Hepatocyte (in vitro differentiated cells): ENCODE data around the gene FTSJ1. TPM values are rescaled to one million over a fixed set of nuclear protein-coding genes. Genes with fewer than 3 reads are reported as not detected.

Experiments used
- DNase-seq: peaks from one replicate; pipeline ENCODE4 v3.0.0-alpha.2; 2016; ENCODE audit warnings: low spot score
- H2AFZ ChIP-seq: fragments of 200-600 bp; sonication (generic); 2 replicates; pipeline ENCODE4 v1.6.0; 2016; ENCODE audit warnings: antibody characterized with exemption, mild to moderate bottlenecking
- H3K27ac ChIP-seq: fragments of 200-600 bp; sonication (generic); 2 replicates; pipeline ENCODE4 v1.5.1; 2016; ENCODE audit warnings: mild to moderate bottlenecking
- H3K27me3 ChIP-seq: fragments of 200-600 bp; sonication (generic); 2 replicates; pipeline ENCODE4 v1.6.1; 2016
- H3K36me3 ChIP-seq: fragments of 200-600 bp; sonication (generic); replicated peaks from 2 replicates; pipeline ENCODE4 v1.5.1; 2016; ENCODE audit warnings: low read depth; ENCODE audit not compliant: insufficient read depth
- H3K4me1 ChIP-seq: fragments of 200-600 bp; sonication (generic); 2 replicates; pipeline ENCODE4 v1.5.1; 2016; ENCODE audit warnings: mild to moderate bottlenecking, moderate library complexity; ENCODE audit not compliant: insufficient read depth
- H3K4me2 ChIP-seq: fragments of 200-600 bp; sonication (generic); 2 replicates; pipeline ENCODE4 v1.6.0; 2016
- H3K4me3 ChIP-seq: fragments of 200-600 bp; sonication (generic); 2 replicates; pipeline ENCODE4 v1.5.1; 2016; ENCODE audit warnings: mild to moderate bottlenecking
- H3K79me2 ChIP-seq: fragments of 200-600 bp; sonication (generic); 2 replicates; pipeline ENCODE4 v1.6.0; 2017; ENCODE audit warnings: mild to moderate bottlenecking
- H3K9me2 ChIP-seq: fragments of 200-600 bp; sonication (generic); replicated peaks from 2 replicates; pipeline ENCODE4 v1.6.0; 2017; ENCODE audit warnings: mild to moderate bottlenecking; ENCODE audit not compliant: insufficient read depth
- H3K9me3 ChIP-seq: fragments of 200-600 bp; sonication (generic); 2 replicates; pipeline ENCODE4 v1.5.1; 2016; ENCODE audit warnings: low read depth, mild to moderate bottlenecking
- H4K20me1 ChIP-seq: fragments of 200-600 bp; sonication (generic); 2 replicates; pipeline ENCODE4 v1.6.0; 2016; ENCODE audit warnings: mild to moderate bottlenecking; ENCODE audit not compliant: insufficient read depth, poor library complexity, severe bottlenecking
- CTCF ChIP-seq: fragments of 200-600 bp; sonication (generic); IDR thresholded peaks from 2 replicates; pipeline ENCODE4 v1.5.1; 2016; ENCODE audit warnings: antibody characterized with exemption, mild to moderate bottlenecking; ENCODE audit not compliant: poor library complexity
- EZH2 ChIP-seq: fragments of 200-600 bp; sonication (generic); IDR thresholded peaks from 2 replicates; pipeline ENCODE4 v1.6.1; 2016; ENCODE audit warnings: antibody characterized with exemption, mild to moderate bottlenecking, borderline replicate concordance
- EZH2phosphoT487 ChIP-seq: fragments of 200-600 bp; sonication (generic); IDR thresholded peaks from one replicate; pipeline ENCODE4 v1.6.1; 2018; ENCODE audit warnings: antibody characterized with exemption, mild to moderate bottlenecking, low read depth, moderate library complexity; ENCODE audit not compliant: unreplicated experiment, severe bottlenecking
- WGBS: methylation state at CpG from one replicate; pipeline ENCODE4 v1.1.6; 2016; ENCODE audit warnings: low lambda C conversion rate; ENCODE audit errors: missing lambda C conversion rate; 5-methylcytosine and 5-hydroxymethylcytosine counted together
- polyA plus RNA-seq: library from polyadenylated mRNA; unstranded; fragments of >200 nt; fragmentation: Nextera tagmentation; extraction: Ambion mirVana; gene quantifications from 2 replicates; pipeline ENCODE4 v1.2.1, GENCODE V29; 2016
- total RNA-seq: library from RNA; depleted of rRNA; stranded (reverse); fragments of >200 nt; gene quantifications from 2 replicates; pipeline ENCODE4 v1.2.3, GENCODE V29; 2014

Gene FTSJ1
- total and polyA plus RNA-seq, 2 experiments from 2014 or later: 38.4 to 43.8 TPM

GRCh38 chrX:48489892-48490291 is 13.9 kb downstream of the FTSJ1 start:
- H3K9me2 ChIP-seq: no peaks in the 10 kb centered on the region
- H3K4me2 ChIP-seq: no peak overlapping the region
- no peak overlapping the region for H3K27ac ChIP-seq
- no peaks in the 10 kb centered on the region for H3K9me3 ChIP-seq
- no peak for DNase-seq
- no peak for TF ChIP-seq CTCF
- TF ChIP-seq EZH2phosphoT487: no peak
- TF ChIP-seq EZH2: no peak
- no peaks in the 10 kb centered on the region for H3K4me1 ChIP-seq
- H3K4me3 ChIP-seq: no peak overlapping the region
- H3K79me2 ChIP-seq: no peaks in the 10 kb centered on the region
- WGBS: 59% methylated on average over 2 of the region's 2 CpGs
- H3K27me3 ChIP-seq: no peaks in the 10 kb centered on the region
- no peak overlapping the region for H2AFZ ChIP-seq
- no peaks in the 10 kb centered on the region for H4K20me1 ChIP-seq
- no peaks in the 10 kb centered on the region for H3K36me3 ChIP-seq

GRCh38 chrX:48490661-48491060 is 14.7 kb downstream of the FTSJ1 start:
- Histone ChIP-seq H3K79me2 (no peaks in the 10 kb centered on the region), H3K4me3 (no peak overlapping the region), H3K4me1 (no peaks in the 10 kb centered on the region), H3K36me3 (no peaks in the 10 kb centered on the region), H3K27ac (no peak overlapping the region), H2AFZ (no peak overlapping the region), H3K4me2 (no peak overlapping the region), H4K20me1 (no peaks in the 10 kb centered on the region), H3K27me3 (no peaks in the 10 kb centered on the region), H3K9me3 (no peaks in the 10 kb centered on the region), H3K9me2 (no peaks in the 10 kb centered on the region)
- TF ChIP-seq EZH2 (no peak), EZH2phosphoT487 (no peak), CTCF (no peak)
- WGBS: 83% methylated on average over 8 of the region's 8 CpGs
- DNase-seq: no peak

GRCh38 chrX:48491809-48492208 is 15.8 kb downstream of the FTSJ1 start:
- Histone ChIP-seq H3K4me3 (no peak overlapping the region), H3K4me1 (no peaks in the 10 kb centered on the region), H3K36me3 (no peaks in the 10 kb centered on the region), H3K9me3 (no peaks in the 10 kb centered on the region), H4K20me1 (no peaks in the 10 kb centered on the region), H3K79me2 (no peaks in the 10 kb centered on the region), H3K9me2 (no peaks in the 10 kb centered on the region), H3K27ac (no peak overlapping the region), H2AFZ (no peak overlapping the region), H3K27me3 (no peaks in the 10 kb centered on the region), H3K4me2 (no peak overlapping the region)
- TF ChIP-seq EZH2phosphoT487 (no peak), CTCF (no peak), EZH2 (no peak)
- DNase-seq: no peak
- WGBS: 92% methylated on average over 9 of the region's 9 CpGs
